ENCODE results near the gene RBP5. TPM values are rescaled to one million over a fixed set of nuclear protein-coding genes. Genes with fewer than 3 reads are reported as not detected.

The RBP5 gene
- total and polyA plus RNA-seq, 9 of the 15 experiments (the other 6 are each of a cell fraction or from before 2014, with no cell fraction given): 8.6 to 22.5 (median 11.4) TPM

DNA sequence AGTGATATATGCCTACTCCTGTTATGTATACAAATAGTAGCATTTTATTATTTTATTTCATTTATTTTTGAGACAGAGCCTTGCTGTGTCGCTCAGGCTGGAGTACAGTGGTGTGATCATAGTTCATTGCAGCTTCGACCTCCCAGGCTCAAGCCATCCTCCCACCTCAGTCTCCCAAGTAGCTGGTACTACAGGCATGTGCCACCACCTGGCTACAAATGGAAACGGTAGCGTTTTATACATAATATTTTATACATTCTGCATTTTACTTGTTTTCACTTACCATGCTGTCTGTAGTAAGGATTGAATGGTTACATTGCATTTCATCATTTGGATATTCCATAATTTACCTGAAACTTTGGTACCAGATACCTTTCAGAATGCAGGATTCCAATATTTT lies 50.5 kb downstream of the RBP5 start:
- WGBS (ENCODE audit: insufficient coverage, low coverage, missing lambda C conversion rate): 17% methylated on average over 4 of the region's 4 CpGs
- Histone ChIP-seq H3K27me3 (ENCODE audit: control insufficient read depth in 2 of 2, insufficient read depth in 2 of 2, low read length in 2 of 2) (peaks cover 0 to 3% of the 10 kb centered on the region in 2 experiments; a peak in 1 of 5 replicates), H2AFZ (ENCODE audit: low read depth, low read length) (no peak overlapping the region), H4K20me1 (replicated peaks; ENCODE audit: control insufficient read depth, insufficient read depth, low read length) (no peaks in the 10 kb centered on the region), H3K4me2 (ENCODE audit: insufficient read depth, low read length) (no peak overlapping the region), H3K9ac (ENCODE audit: insufficient read depth in 1 of 2, low read depth in 2 of 2, low read length in 2 of 2) (no peak overlapping the region), H3K36me3 (ENCODE audit: control insufficient read depth, insufficient read depth, low read length) (no peaks in the 10 kb centered on the region), H3K9me1 (ENCODE audit: control insufficient read depth, insufficient read depth, low read length) (no peaks in the 10 kb centered on the region), H3K79me2 (ENCODE audit: control insufficient read depth, insufficient read depth, low read length) (no peaks in the 10 kb centered on the region), H3K4me3 (no peak overlapping the region), H3K4me1 (replicated peaks in 1 of 2; ENCODE audit: control insufficient read depth in 2 of 2, insufficient read depth in 2 of 2, low read length in 2 of 2) (peaks cover 0 to 3% of the 10 kb centered on the region in 2 experiments; a peak in 1 of 5 replicates), H3K27ac (ENCODE audit: extremely low read depth, low read depth, low read length) (no peak overlapping the region), H3K9me3 (replicated peaks; ENCODE audit: control insufficient read depth, insufficient read depth, low read depth, low read length) (no peaks in the 10 kb centered on the region; the same call in 1 of the 2 replicates)
- TF ChIP-seq, protein P1, sequence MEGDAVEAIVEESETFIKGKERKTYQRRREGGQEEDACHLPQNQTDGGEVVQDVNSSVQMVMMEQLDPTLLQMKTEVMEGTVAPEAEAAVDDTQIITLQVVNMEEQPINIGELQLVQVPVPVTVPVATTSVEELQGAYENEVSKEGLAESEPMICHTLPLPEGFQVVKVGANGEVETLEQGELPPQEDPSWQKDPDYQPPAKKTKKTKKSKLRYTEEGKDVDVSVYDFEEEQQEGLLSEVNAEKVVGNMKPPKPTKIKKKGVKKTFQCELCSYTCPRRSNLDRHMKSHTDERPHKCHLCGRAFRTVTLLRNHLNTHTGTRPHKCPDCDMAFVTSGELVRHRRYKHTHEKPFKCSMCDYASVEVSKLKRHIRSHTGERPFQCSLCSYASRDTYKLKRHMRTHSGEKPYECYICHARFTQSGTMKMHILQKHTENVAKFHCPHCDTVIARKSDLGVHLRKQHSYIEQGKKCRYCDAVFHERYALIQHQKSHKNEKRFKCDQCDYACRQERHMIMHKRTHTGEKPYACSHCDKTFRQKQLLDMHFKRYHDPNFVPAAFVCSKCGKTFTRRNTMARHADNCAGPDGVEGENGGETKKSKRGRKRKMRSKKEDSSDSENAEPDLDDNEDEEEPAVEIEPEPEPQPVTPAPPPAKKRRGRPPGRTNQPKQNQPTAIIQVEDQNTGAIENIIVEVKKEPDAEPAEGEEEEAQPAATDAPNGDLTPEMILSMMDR (IDR thresholded peaks at IDR 0.05 in 2 of 3, conservative IDR thresholded peaks at IDR 0.05 in 1 of 3; ENCODE audit: insufficient read depth in 2 of 3, low read depth in 1 of 3, low read length in 3 of 3): 0 out of 6 replicates have a peak, but pooled peaks of 1 of the 3 experiments have one; percentile 3
- TF ChIP-seq NFYB (IDR thresholded peaks at IDR 0.05; ENCODE audit: extremely low read depth, insufficient read length): no peak
- ChIA-PET CTCF (ENCODE audit: low intra/inter-chr PET ratio) (interaction anchor here (0.6 kb wide), 1 partner anchor 59 kb away, joined by 8 read pairs; no protein-coding TSS in a partner anchor), POLR2A (interaction anchor here (1.0 kb wide), 1 partner anchor 10 kb away, joined by 3 read pairs; no protein-coding TSS in a partner anchor)
- BruUV-seq (replicated peaks): no TSS peak
- ATAC-seq (no peak), FAIRE-seq (no peak), DNase-seq (ENCODE audit: extremely low read depth in 1 of 4, low spot score in 3 of 4) (no peak)
- intact Hi-C loops (cut with micrococcal nuclease): no loop called here
- in situ Hi-C loops (cut with MboI): no loop called here

DNA sequence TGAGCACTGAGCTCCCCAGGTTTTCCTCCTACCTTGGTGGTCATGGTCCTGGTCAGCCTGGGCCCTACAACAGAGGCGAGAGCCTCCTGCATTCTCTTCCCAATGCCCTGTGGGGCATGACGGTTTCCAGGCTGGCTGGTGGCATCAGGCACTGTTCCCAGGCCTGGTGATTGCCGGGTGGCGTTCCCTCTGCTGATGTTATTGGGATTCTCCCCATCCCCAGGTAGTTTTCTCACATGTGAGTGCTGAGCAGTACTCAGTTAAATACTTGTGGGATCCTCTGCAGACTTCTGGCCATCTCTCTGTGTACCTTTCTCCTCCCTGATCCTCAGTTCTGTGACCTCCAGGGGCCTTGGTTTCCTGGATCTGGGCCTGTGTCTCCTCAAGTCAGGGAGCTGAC lies 52.2 kb downstream of the RBP5 start:
- POLR2A ChIA-PET: no interaction called here
- DNase-seq (ENCODE audit: extremely low read depth in 1 of 4, low spot score in 3 of 4): no peak
- Histone ChIP-seq H4K20me1 (replicated peaks; ENCODE audit: control insufficient read depth, insufficient read depth, low read length) (no peaks in the 10 kb centered on the region), H3K9me1 (ENCODE audit: control insufficient read depth, insufficient read depth, low read length) (no peaks in the 10 kb centered on the region), H3K27ac (ENCODE audit: extremely low read depth, low read depth, low read length) (no peak overlapping the region), H2AFZ (ENCODE audit: low read depth, low read length) (no peak overlapping the region), H3K27me3 (ENCODE audit: control insufficient read depth in 2 of 2, insufficient read depth in 2 of 2, low read length in 2 of 2) (peaks cover 0 to 3% of the 10 kb centered on the region in 2 experiments; a peak in 2 of 5 replicates), H3K9ac (ENCODE audit: insufficient read depth in 1 of 2, low read depth in 2 of 2, low read length in 2 of 2) (no peak overlapping the region), H3K4me1 (replicated peaks in 1 of 2; ENCODE audit: control insufficient read depth in 2 of 2, insufficient read depth in 2 of 2, low read length in 2 of 2) (peaks cover 0 to 3% of the 10 kb centered on the region in 2 experiments; a peak in 1 of 5 replicates), H3K79me2 (ENCODE audit: control insufficient read depth, insufficient read depth, low read length) (no peaks in the 10 kb centered on the region), H3K36me3 (ENCODE audit: control insufficient read depth, insufficient read depth, low read length) (no peaks in the 10 kb centered on the region), H3K9me3 (replicated peaks; ENCODE audit: control insufficient read depth, insufficient read depth, low read depth, low read length) (no peaks in the 10 kb centered on the region), H3K4me3 (no peak overlapping the region), H3K4me2 (ENCODE audit: insufficient read depth, low read length) (no peak overlapping the region)
- 6% methylated on average over 2 of the region's 4 CpGs for WGBS (ENCODE audit: insufficient coverage, low coverage, missing lambda C conversion rate)
- in situ Hi-C loops (cut with MboI): no loop called here
- CTCF ChIA-PET (ENCODE audit: low intra/inter-chr PET ratio): no interaction called here
- FAIRE-seq: no peak
- intact Hi-C loops (cut with micrococcal nuclease): no loop called here
- no peak for ATAC-seq
- BruUV-seq (replicated peaks): no TSS peak
- TF ChIP-seq POLR3G (IDR thresholded peaks at IDR 0.05; ENCODE audit: extremely low read depth, insufficient read length, insufficient replicate concordance) (no peak), MEF2A (IDR thresholded peaks at IDR 0.05; ENCODE audit: control insufficient read depth, low read depth, low read length) (no peak), KLF16 (IDR thresholded peaks at IDR 0.05) (no peak), KLF13 (tag; IDR thresholded peaks at IDR 0.05; ENCODE audit: borderline replicate concordance, low read depth) (no peak), TEAD2 (tag; IDR thresholded peaks at IDR 0.05) (no peak)
- TF ChIP-seq, protein P2, sequence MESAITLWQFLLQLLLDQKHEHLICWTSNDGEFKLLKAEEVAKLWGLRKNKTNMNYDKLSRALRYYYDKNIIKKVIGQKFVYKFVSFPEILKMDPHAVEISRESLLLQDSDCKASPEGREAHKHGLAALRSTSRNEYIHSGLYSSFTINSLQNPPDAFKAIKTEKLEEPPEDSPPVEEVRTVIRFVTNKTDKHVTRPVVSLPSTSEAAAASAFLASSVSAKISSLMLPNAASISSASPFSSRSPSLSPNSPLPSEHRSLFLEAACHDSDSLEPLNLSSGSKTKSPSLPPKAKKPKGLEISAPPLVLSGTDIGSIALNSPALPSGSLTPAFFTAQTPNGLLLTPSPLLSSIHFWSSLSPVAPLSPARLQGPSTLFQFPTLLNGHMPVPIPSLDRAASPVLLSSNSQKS (CRISPR knock-in tag; IDR thresholded peaks at IDR 0.05): no peak
